ENCODE data around the gene OR5AN1.

The OR5AN1 gene

GRCh38 chr11:59401262-59401552, 42.5 kb downstream of the OR5AN1 start:
- CTCF ChIA-PET: interaction anchor here (0.5 kb wide), 1 partner anchor 143 kb away, joined by 5 read pairs; no protein-coding TSS in a partner anchor
- POLR2A ChIA-PET: no interaction called here
- H3K36me3 ChIP-seq (ENCODE audit: control insufficient read depth in 2 of 2, insufficient read depth in 1 of 2, low read length in 2 of 2): no peaks in the 10 kb centered on the region
- no peak overlapping the region for H3K4me3 ChIP-seq (ENCODE audit: low read depth, low read length)
- TF ChIP-seq ZNF335 (tag by site-specific recombination; conservative IDR thresholded peaks at IDR 0.05): no peak
- no peak for TF ChIP-seq ZNF830 (tag by site-specific recombination; IDR thresholded peaks at IDR 0.05; ENCODE audit: low read depth)
- TF ChIP-seq, protein P1, sequence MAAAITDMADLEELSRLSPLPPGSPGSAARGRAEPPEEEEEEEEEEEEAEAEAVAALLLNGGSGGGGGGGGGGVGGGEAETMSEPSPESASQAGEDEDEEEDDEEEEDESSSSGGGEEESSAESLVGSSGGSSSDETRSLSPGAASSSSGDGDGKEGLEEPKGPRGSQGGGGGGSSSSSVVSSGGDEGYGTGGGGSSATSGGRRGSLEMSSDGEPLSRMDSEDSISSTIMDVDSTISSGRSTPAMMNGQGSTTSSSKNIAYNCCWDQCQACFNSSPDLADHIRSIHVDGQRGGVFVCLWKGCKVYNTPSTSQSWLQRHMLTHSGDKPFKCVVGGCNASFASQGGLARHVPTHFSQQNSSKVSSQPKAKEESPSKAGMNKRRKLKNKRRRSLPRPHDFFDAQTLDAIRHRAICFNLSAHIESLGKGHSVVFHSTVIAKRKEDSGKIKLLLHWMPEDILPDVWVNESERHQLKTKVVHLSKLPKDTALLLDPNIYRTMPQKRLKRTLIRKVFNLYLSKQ (tag by site-specific recombination; IDR thresholded peaks at IDR 0.05; ENCODE audit: borderline replicate concordance): no peak
- H3K9me3 ChIP-seq (ENCODE audit: control insufficient read depth, insufficient read depth, low read depth, low read length): no peaks in the 10 kb centered on the region
- no peaks in the 10 kb centered on the region for H3K4me1 ChIP-seq (ENCODE audit: control insufficient read depth, insufficient read depth, low read length)
- no peak overlapping the region for H3K27ac ChIP-seq (ENCODE audit: extremely low read depth, low read depth, low read length)

GRCh38 chr11:59403546-59403945, 44.9 kb downstream of the OR5AN1 start:
- CTCF ChIA-PET: no interaction called here

DNA sequence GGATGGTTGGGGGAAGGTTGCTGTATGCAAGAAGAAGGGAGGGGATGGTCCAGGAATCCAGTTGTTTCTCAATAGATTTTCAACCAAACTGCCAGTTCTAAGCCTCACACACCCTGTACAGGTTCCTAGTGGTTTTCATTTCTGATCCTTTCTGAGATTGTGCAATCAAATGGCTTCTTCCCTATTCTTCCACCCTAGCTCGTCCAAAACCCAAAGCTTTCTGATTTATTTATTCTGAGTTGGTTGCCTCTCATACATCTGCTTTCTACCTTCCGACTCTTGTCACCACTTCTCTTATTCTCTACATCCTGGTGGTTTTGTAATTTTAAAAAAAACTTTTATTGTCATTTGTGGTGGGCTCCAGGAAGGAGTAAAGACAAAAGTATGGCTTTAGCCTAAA, 55.0 kb downstream of the OR5AN1 start:
- Histone ChIP-seq H3K36me3 (ENCODE audit: control insufficient read depth in 2 of 2, insufficient read depth in 1 of 2, low read length in 2 of 2) (no peaks in the 10 kb centered on the region), H3K27ac (ENCODE audit: extremely low read depth, low read depth, low read length) (no peak overlapping the region), H3K4me1 (ENCODE audit: control insufficient read depth, insufficient read depth, low read length) (no peaks in the 10 kb centered on the region), H3K4me3 (ENCODE audit: low read depth, low read length) (no peak overlapping the region), H3K9me3 (ENCODE audit: control insufficient read depth, insufficient read depth, low read depth, low read length) (no peaks in the 10 kb centered on the region)
- CTCF ChIA-PET: interaction anchor here (0.6 to 0.7 kb wide), 2 partner anchors 139 to 240 kb away, joined by 3 read pairs; no protein-coding TSS in a partner anchor
- no peak for TF ChIP-seq HOXD13 (CRISPR knock-in tag; IDR thresholded peaks at IDR 0.05; ENCODE audit: borderline replicate concordance)
- TF ChIP-seq ZBTB8A (tag by site-specific recombination; IDR thresholded peaks at IDR 0.05): no peak
- TF ChIP-seq ZNF629 (tag by site-specific recombination; IDR thresholded peaks at IDR 0.05): no peak
- no peak for TF ChIP-seq PRDM1 (tag by site-specific recombination; IDR thresholded peaks at IDR 0.05)
- no peak for TF ChIP-seq YY1 (tag by site-specific recombination; IDR thresholded peaks at IDR 0.05)
- TF ChIP-seq ZNF510 (tag by site-specific recombination; IDR thresholded peaks at IDR 0.05; ENCODE audit: insufficient replicate concordance): no peak
- POLR2A ChIA-PET: no interaction called here

More at GRCh38 chr11:59403546-59403945, 44.9 kb downstream of the OR5AN1 start:
- Histone ChIP-seq H3K4me3 (ENCODE audit: low read depth, low read length) (no peak overlapping the region), H3K9me3 (ENCODE audit: control insufficient read depth, insufficient read depth, low read depth, low read length) (no peaks in the 10 kb centered on the region), H3K27ac (ENCODE audit: extremely low read depth, low read depth, low read length) (no peak overlapping the region), H3K36me3 (ENCODE audit: control insufficient read depth in 2 of 2, insufficient read depth in 1 of 2, low read length in 2 of 2) (no peaks in the 10 kb centered on the region), H3K4me1 (ENCODE audit: control insufficient read depth, insufficient read depth, low read length) (no peaks in the 10 kb centered on the region)
- peak; percentile 85 for TF ChIP-seq SETDB1 (IDR thresholded peaks at IDR 0.05; ENCODE audit: insufficient read length, low read length)
- no peak for TF ChIP-seq ZFP3 (tag by site-specific recombination; IDR thresholded peaks at IDR 0.05; ENCODE audit: low read depth)
- no peak for TF ChIP-seq KLF8 (tag by site-specific recombination; IDR thresholded peaks at IDR 0.05)
- no peak for TF ChIP-seq MYNN (tag by site-specific recombination; IDR thresholded peaks at IDR 0.05; ENCODE audit: borderline replicate concordance)
- TF ChIP-seq ZBTB6 (tag by site-specific recombination; IDR thresholded peaks at IDR 0.05): no peak
- TF ChIP-seq IKZF3 (tag by site-specific recombination; IDR thresholded peaks at IDR 0.05): no peak
- no peak for TF ChIP-seq ZNF488 (tag by site-specific recombination; IDR thresholded peaks at IDR 0.05)
- no peak for TF ChIP-seq SP7 (tag by site-specific recombination; IDR thresholded peaks at IDR 0.05)
- TF ChIP-seq TRIM28 (IDR thresholded peaks at IDR 0.05; ENCODE audit: borderline replicate concordance, low read length): peak; percentile 84; the same call in 1 of the 2 replicates
- TF ChIP-seq, protein P2, sequence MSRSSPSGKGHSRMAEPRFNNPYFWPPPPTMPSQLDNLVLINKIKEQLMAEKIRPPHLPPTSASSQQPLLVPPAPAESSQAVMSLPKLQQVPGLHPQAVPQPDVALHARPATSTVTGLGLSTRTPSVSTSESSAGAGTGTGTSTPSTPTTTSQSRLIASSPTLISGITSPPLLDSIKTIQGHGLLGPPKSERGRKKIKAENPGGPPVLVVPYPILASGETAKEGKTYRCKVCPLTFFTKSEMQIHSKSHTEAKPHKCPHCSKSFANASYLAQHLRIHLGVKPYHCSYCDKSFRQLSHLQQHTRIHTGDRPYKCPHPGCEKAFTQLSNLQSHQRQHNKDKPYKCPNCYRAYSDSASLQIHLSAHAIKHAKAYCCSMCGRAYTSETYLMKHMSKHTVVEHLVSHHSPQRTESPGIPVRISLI (tag by site-specific recombination; IDR thresholded peaks at IDR 0.05): no peak
- no peak for TF ChIP-seq ZNF530 (tag by site-specific recombination; IDR thresholded peaks at IDR 0.05; ENCODE audit: low read depth)
- POLR2A ChIA-PET: no interaction called here
